Astrocyte (in vitro differentiated cells and primary cell): Measurements from ENCODE around the gene MLLT10. TPM values are rescaled to one million over a fixed set of nuclear protein-coding genes. Genes with fewer than 3 reads are reported as not detected.

Experiments
- DNase-seq: peaks from one replicate; pipeline ENCODE4 v3.0.0-alpha.2; 2010; ENCODE audit warnings: low read depth
- FAIRE-seq: peaks from 2 replicates; lab custom pipeline; 2011; peaks lifted over from hg19 to GRCh38; lab: Jason Lieb, UNC
- H2AFZ ChIP-seq: 2 replicates; pipeline ENCODE4 v1.6.0; 2012; ENCODE audit warnings: low read depth, low read length, inconsistent platforms
- H3K27ac ChIP-seq: 2 replicates; pipeline ENCODE4 v1.5.1; 2011; ENCODE audit warnings: low read depth, low read length, inconsistent platforms
- H3K27me3 ChIP-seq: 2 replicates; pipeline ENCODE4 v1.6.0; 2011; ENCODE audit warnings: low read length, inconsistent platforms; ENCODE audit not compliant: insufficient read depth
- H3K36me3 ChIP-seq: 2 replicates; pipeline ENCODE4 v1.5.1; 2011; ENCODE audit warnings: low read length, inconsistent platforms; ENCODE audit not compliant: insufficient read depth
- H3K4me1 ChIP-seq: 2 replicates; pipeline ENCODE4 v1.5.1; 2011; ENCODE audit warnings: low read length, inconsistent platforms; ENCODE audit not compliant: insufficient read depth
- H3K4me2 ChIP-seq: 2 replicates; pipeline ENCODE4 v1.6.0; 2012; ENCODE audit warnings: low read length, inconsistent platforms
- H3K4me3 ChIP-seq: 2 replicates; pipeline ENCODE4 v1.5.1; 2011; ENCODE audit warnings: low read depth, mild to moderate bottlenecking, low read length, inconsistent platforms; ENCODE audit not compliant: insufficient read depth
- H3K79me2 ChIP-seq: 2 replicates; pipeline ENCODE4 v1.6.0; 2012; ENCODE audit warnings: mild to moderate bottlenecking, low read length, inconsistent platforms; ENCODE audit not compliant: insufficient read depth
- H3K9ac ChIP-seq: 2 replicates; pipeline ENCODE4 v1.6.0; 2012; ENCODE audit warnings: mild to moderate bottlenecking, low read length, inconsistent platforms
- H3K9me3 ChIP-seq: 2 replicates; pipeline ENCODE4 v1.5.1; 2012; ENCODE audit warnings: low read depth, mild to moderate bottlenecking, low read length, inconsistent platforms; ENCODE audit not compliant: insufficient read depth
- H4K20me1 ChIP-seq: 2 replicates; pipeline ENCODE4 v1.6.0; 2012; ENCODE audit warnings: low read length, inconsistent platforms; ENCODE audit not compliant: insufficient read depth
- H3K27ac Mint-ChIP-seq: one replicate; pipeline ENCODE4 v1.8.0; 2021; ENCODE audit warnings: mild to moderate bottlenecking, mixed read lengths; ENCODE audit not compliant: unreplicated experiment
- H3K27me3 Mint-ChIP-seq: one replicate; pipeline ENCODE4 v1.8.0; 2021; ENCODE audit warnings: low read depth, mixed read lengths; ENCODE audit not compliant: unreplicated experiment
- H3K36me3 Mint-ChIP-seq: one replicate; pipeline ENCODE4 v1.8.0; 2021; ENCODE audit warnings: low read depth, mixed read lengths; ENCODE audit not compliant: unreplicated experiment
- H3K4me1 Mint-ChIP-seq: one replicate; pipeline ENCODE4 v1.8.0; 2021; ENCODE audit warnings: low read depth, mixed read lengths; ENCODE audit not compliant: unreplicated experiment
- H3K4me3 Mint-ChIP-seq: one replicate; pipeline ENCODE4 v1.8.0; 2021; ENCODE audit warnings: mild to moderate bottlenecking, moderate library complexity, mixed read lengths; ENCODE audit not compliant: unreplicated experiment
- H3K9me3 Mint-ChIP-seq: one replicate; pipeline ENCODE4 v1.8.0; 2021; ENCODE audit warnings: mild to moderate bottlenecking, mixed read lengths; ENCODE audit not compliant: unreplicated experiment
- EZH2 ChIP-seq: IDR thresholded peaks from 2 replicates; pipeline ENCODE4 v1.6.1; 2012; ENCODE audit warnings: mild to moderate bottlenecking, low read length, inconsistent platforms; ENCODE audit not compliant: insufficient read depth
- total RNA-seq: library from RNA; stranded (reverse); gene quantifications from 2 replicates; pipeline ENCODE4 v1.2.1, GENCODE V29; 2021
- TF ChIP-seq, protein P1 (sequence below): IDR thresholded peaks from 2 replicates; pipeline ENCODE4 v1.5.1; 2011; ENCODE audit warnings: low read depth, mild to moderate bottlenecking, inconsistent platforms, low read length, moderate library complexity; ENCODE audit not compliant: insufficient read depth

Gene MLLT10
- total RNA-seq, 1 donor from 2014 or later = 46.9 TPM

DNA sequence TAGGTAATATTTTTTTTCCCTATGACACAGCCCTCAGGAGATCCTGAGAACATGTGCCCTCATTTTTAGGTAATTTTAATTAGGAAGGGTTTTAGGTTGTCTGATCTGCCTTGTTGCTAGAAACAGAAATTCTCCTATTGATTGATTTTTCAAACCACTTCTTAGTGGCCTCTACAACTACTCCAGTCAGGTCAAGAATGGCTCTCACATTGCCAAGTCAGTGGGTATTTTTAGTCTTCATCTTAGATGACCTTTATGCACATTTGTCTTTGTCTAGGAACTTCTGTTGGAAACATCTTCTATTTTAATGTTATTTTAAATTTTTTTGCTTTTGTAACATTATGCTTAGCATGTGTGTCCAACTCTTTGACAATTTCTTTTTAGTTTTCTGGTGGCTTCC is 162.3 kb downstream of the MLLT10 start:
- H2AFZ ChIP-seq = no peak overlapping the region
- no peaks in the 10 kb centered on the region for H3K4me1 ChIP-seq
- no peak overlapping the region for H3K27ac ChIP-seq
- Mint-ChIP-seq H3K4me3 (no peak overlapping the region), H3K27ac (no peak overlapping the region), H3K27me3 (no peaks in the 10 kb centered on the region), H3K36me3 (peaks cover 24% of the 10 kb centered on the region), H3K9me3 (peaks cover 16% of the 10 kb centered on the region), H3K4me1 (peaks cover 6% of the 10 kb centered on the region)
- TF ChIP-seq EZH2 = no peak
- TF ChIP-seq, protein P1, sequence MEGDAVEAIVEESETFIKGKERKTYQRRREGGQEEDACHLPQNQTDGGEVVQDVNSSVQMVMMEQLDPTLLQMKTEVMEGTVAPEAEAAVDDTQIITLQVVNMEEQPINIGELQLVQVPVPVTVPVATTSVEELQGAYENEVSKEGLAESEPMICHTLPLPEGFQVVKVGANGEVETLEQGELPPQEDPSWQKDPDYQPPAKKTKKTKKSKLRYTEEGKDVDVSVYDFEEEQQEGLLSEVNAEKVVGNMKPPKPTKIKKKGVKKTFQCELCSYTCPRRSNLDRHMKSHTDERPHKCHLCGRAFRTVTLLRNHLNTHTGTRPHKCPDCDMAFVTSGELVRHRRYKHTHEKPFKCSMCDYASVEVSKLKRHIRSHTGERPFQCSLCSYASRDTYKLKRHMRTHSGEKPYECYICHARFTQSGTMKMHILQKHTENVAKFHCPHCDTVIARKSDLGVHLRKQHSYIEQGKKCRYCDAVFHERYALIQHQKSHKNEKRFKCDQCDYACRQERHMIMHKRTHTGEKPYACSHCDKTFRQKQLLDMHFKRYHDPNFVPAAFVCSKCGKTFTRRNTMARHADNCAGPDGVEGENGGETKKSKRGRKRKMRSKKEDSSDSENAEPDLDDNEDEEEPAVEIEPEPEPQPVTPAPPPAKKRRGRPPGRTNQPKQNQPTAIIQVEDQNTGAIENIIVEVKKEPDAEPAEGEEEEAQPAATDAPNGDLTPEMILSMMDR = no peak
- FAIRE-seq = no peak
- peaks cover 41% of the 10 kb centered on the region for H4K20me1 ChIP-seq
- no peak overlapping the region for H3K4me3 ChIP-seq
- no peak overlapping the region for H3K9ac ChIP-seq
- no peaks in the 10 kb centered on the region for H3K9me3 ChIP-seq
- H3K36me3 ChIP-seq = no peaks in the 10 kb centered on the region
- no peaks in the 10 kb centered on the region for H3K27me3 ChIP-seq
- no peak for DNase-seq
- peaks cover 50% of the 10 kb centered on the region for H3K79me2 ChIP-seq
- H3K4me2 ChIP-seq = no peak overlapping the region

DNA sequence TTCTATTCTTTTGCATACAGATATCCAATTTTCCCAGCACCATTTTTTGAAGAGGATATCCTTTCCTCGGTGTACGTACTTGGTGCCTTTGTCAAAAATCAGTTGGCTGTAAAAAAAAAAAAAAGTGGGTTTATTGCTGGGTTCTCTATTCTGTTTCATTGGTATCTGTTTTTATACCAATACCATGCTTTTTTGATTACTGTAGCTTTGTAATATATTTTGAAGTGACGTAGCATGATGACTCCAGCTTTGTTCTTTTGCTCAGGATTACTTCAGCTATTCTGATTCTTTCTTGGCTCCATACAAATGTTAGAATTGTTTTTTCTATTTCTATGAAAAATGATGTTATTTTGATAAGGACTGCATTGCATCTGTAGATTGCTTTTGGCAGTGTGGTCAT is 165.5 kb downstream of the MLLT10 start:
- no peak for DNase-seq
- Mint-ChIP-seq H3K4me3 (no peak overlapping the region), H3K9me3 (peaks cover 16% of the 10 kb centered on the region), H3K27ac (no peak overlapping the region), H3K27me3 (no peaks in the 10 kb centered on the region), H3K4me1 (peaks cover 13% of the 10 kb centered on the region), H3K36me3 (peaks cover 28% of the 10 kb centered on the region)
- Histone ChIP-seq H3K27me3 (no peaks in the 10 kb centered on the region), H3K79me2 (peaks cover 76% of the 10 kb centered on the region), H3K9me3 (no peaks in the 10 kb centered on the region), H4K20me1 (peaks cover 45% of the 10 kb centered on the region), H3K4me1 (no peaks in the 10 kb centered on the region), H3K4me2 (no peak overlapping the region), H3K36me3 (no peaks in the 10 kb centered on the region), H2AFZ (no peak overlapping the region), H3K9ac (no peak overlapping the region), H3K27ac (no peak overlapping the region), H3K4me3 (no peak overlapping the region)
- TF ChIP-seq, protein P1 = no peak
- no peak for TF ChIP-seq EZH2
- no peak for FAIRE-seq

DNA sequence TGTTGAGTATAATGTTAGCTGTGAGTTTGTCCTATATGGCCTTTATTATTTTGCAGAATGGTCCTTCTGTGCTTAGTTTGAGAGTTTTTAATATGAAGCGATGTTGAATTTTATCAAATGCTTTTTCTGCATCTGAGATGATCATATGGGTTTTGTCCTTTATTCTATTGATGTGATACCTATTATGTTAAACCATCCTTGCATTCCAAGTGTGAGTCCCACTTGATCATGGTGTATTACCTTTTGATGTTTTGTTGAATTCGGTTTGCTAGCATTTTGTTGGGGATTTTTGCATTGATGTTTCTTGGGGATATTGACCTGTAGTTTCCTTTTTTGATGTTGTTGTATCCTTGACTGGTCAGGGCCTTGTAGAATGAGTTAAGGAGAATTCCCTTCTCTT is 166.4 kb downstream of the MLLT10 start:
- no peaks in the 10 kb centered on the region for H3K9me3 ChIP-seq
- no peak overlapping the region for H3K4me3 ChIP-seq
- TF ChIP-seq, protein P1 = no peak
- TF ChIP-seq EZH2 = no peak
- peaks cover 47% of the 10 kb centered on the region for H4K20me1 ChIP-seq
- H3K27ac ChIP-seq = no peak overlapping the region
- H3K4me2 ChIP-seq = no peak overlapping the region
- Mint-ChIP-seq H3K27me3 (no peaks in the 10 kb centered on the region), H3K4me3 (no peak overlapping the region), H3K27ac (no peak overlapping the region), H3K36me3 (peaks cover 26% of the 10 kb centered on the region), H3K4me1 (peaks cover 12% of the 10 kb centered on the region), H3K9me3 (peaks cover 16% of the 10 kb centered on the region)
- H3K9ac ChIP-seq = no peak overlapping the region
- no peaks in the 10 kb centered on the region for H3K27me3 ChIP-seq
- no peaks in the 10 kb centered on the region for H3K36me3 ChIP-seq
- no peak for DNase-seq
- no peaks in the 10 kb centered on the region for H3K4me1 ChIP-seq
- FAIRE-seq = no peak
- no peak overlapping the region for H2AFZ ChIP-seq
- H3K79me2 ChIP-seq = peaks cover 78% of the 10 kb centered on the region
